Measurements from ENCODE around the gene RIPOR3.
"Not testable (repeated sequence)": the region's sequence is repeated elsewhere in the genome, so short reads cannot be mapped to it uniquely, and the experiment has no call there.

Gene RIPOR3

GRCh38 chr20:50723672-50724071, 32.3 kb upstream of the RIPOR3 start:
- no peak for DNase-seq

GRCh38 chr20:50722424-50723155, 31.2 kb upstream of the RIPOR3 start:
- no peak for DNase-seq

GRCh38 chr20:50721881-50722281, 30.5 kb upstream of the RIPOR3 start:
- DNase-seq: no peak

- no peak for DNase-seq
These were observed 29.2 kb upstream of the RIPOR3 start for GRCh38 chr20:50720582-50720981.

- peak; percentile 71 for DNase-seq
These were observed 28.7 kb upstream of the RIPOR3 start for GRCh38 chr20:50720026-50720425.

GRCh38 chr20:50719328-50719727, 28.0 kb upstream of the RIPOR3 start:
- DNase-seq: no peak

GRCh38 chr20:50717974-50718761, 26.8 kb upstream of the RIPOR3 start:
- DNase-seq: no peak

- no peak for DNase-seq
These were observed 26.0 kb upstream of the RIPOR3 start for GRCh38 chr20:50717312-50717711.

GRCh38 chr20:50716518-50716917, 25.2 kb upstream of the RIPOR3 start:
- no peak for DNase-seq

GRCh38 chr20:50715694-50716093, 24.4 kb upstream of the RIPOR3 start:
- DNase-seq: no peak

- DNase-seq: not testable (repeated sequence)
These were observed 23.1 kb upstream of the RIPOR3 start for GRCh38 chr20:50714426-50714825.

GRCh38 chr20:50713657-50714101, 22.3 kb upstream of the RIPOR3 start:
- peak; percentile 50 for DNase-seq

- no peak for DNase-seq
These were observed 21.7 kb upstream of the RIPOR3 start for GRCh38 chr20:50712771-50713656.

- no peak for DNase-seq
These were observed 19.9 kb upstream of the RIPOR3 start for GRCh38 chr20:50711113-50711825.

- DNase-seq: no peak
These were observed 19.2 kb upstream of the RIPOR3 start for GRCh38 chr20:50710492-50711063.

GRCh38 chr20:50709636-50709973, 18.3 kb upstream of the RIPOR3 start:
- no peak for DNase-seq

GRCh38 chr20:50708845-50709635, 17.7 kb upstream of the RIPOR3 start:
- DNase-seq: no peak

GRCh38 chr20:50704971-50705370, 13.6 kb upstream of the RIPOR3 start:
- no peak for DNase-seq

- no peak for DNase-seq
These were observed 13.2 kb upstream of the RIPOR3 start for GRCh38 chr20:50704514-50704913.

- not testable (repeated sequence) for DNase-seq
These were observed 12.5 kb upstream of the RIPOR3 start for GRCh38 chr20:50703651-50704438.

Measured in OCI-M1 (cell line).